GM23338 (cell line): ENCODE data around the gene DBT. TPM values are rescaled to one million over a fixed set of nuclear protein-coding genes. Genes with fewer than 3 reads are reported as not detected.

Experiments
- ATAC-seq: fragments of 200-7000 bp; cut with Tn5 transposase; 3 replicates; pipeline ENCODE4 v1.9.1; 2020
- DNase-seq: peaks from one replicate; pipeline ENCODE4 v3.0.0-alpha.2; 2015; ENCODE audit warnings: low spot score
- H2AFZ ChIP-seq: fragments of 200-600 bp; sonication (generic); 2 replicates; pipeline ENCODE4 v1.8.0; 2016; ENCODE audit warnings: antibody characterized with exemption, mild to moderate bottlenecking, moderate library complexity
- H3F3A ChIP-seq: fragments of 200-600 bp; sonication (generic); replicated peaks from 2 replicates; pipeline ENCODE4 v1.8.0; 2017; ENCODE audit warnings: antibody characterized with exemption, mixed run types, low read depth
- H3K27ac ChIP-seq: fragments of 200-600 bp; sonication (generic); 2 replicates; pipeline ENCODE4 v1.6.1; 2016; ENCODE audit warnings: low read depth
- H3K27me3 ChIP-seq: fragments of 200-600 bp; sonication (generic); 2 replicates; pipeline ENCODE4 v1.8.0; 2016; ENCODE audit warnings: mild to moderate bottlenecking, mixed run types, moderate library complexity; ENCODE audit not compliant: insufficient read depth
- H3K36me3 ChIP-seq: fragments of 200-600 bp; sonication (generic); 2 replicates; pipeline ENCODE4 v1.8.0; 2016; ENCODE audit warnings: mild to moderate bottlenecking; ENCODE audit not compliant: insufficient read depth
- H3K4me1 ChIP-seq: fragments of 200-600 bp; sonication (generic); 2 replicates; pipeline ENCODE4 v1.8.0; 2016; ENCODE audit warnings: mild to moderate bottlenecking, moderate library complexity; ENCODE audit not compliant: insufficient read depth
- H3K4me2 ChIP-seq: fragments of 200-600 bp; sonication (generic); 2 replicates; pipeline ENCODE4 v1.7.1; 2017; ENCODE audit warnings: mixed run types
- H3K4me3 ChIP-seq: fragments of 200-600 bp; sonication (generic); 2 replicates; pipeline ENCODE4 v1.6.1; 2016; ENCODE audit warnings: mixed run types
- H3K79me2 ChIP-seq: fragments of 200-600 bp; sonication (generic); replicated peaks from 2 replicates; pipeline ENCODE4 v1.8.0; 2017; ENCODE audit warnings: mild to moderate bottlenecking; ENCODE audit not compliant: insufficient read depth
- H3K9me2 ChIP-seq: fragments of 200-600 bp; sonication (generic); 2 replicates; pipeline ENCODE4 v1.8.0; 2017; ENCODE audit not compliant: insufficient read depth
- H4K20me1 ChIP-seq: fragments of 200-600 bp; sonication (generic); replicated peaks from 2 replicates; pipeline ENCODE4 v1.8.0; 2017; ENCODE audit warnings: mild to moderate bottlenecking; ENCODE audit not compliant: insufficient read depth
- H3K27ac Mint-ChIP-seq: 2 replicates; pipeline ENCODE4 v1.8.0; 2020; ENCODE audit warnings: inconsistent platforms, mild to moderate bottlenecking, moderate library complexity, mixed read lengths
- H3K27me3 Mint-ChIP-seq: 3 replicates; pipeline ENCODE4 v1.8.0; 2022; ENCODE audit warnings: low read depth, mild to moderate bottlenecking, moderate library complexity, mixed read lengths, inconsistent platforms; ENCODE audit not compliant: insufficient read depth, poor library complexity
- H3K36me3 Mint-ChIP-seq: 3 replicates; pipeline ENCODE4 v1.8.0; 2021; ENCODE audit warnings: low read depth, mild to moderate bottlenecking, inconsistent platforms, moderate library complexity, mixed read lengths
- H3K4me1 Mint-ChIP-seq: 3 replicates; pipeline ENCODE4 v1.8.0; 2020; ENCODE audit warnings: mild to moderate bottlenecking, inconsistent platforms, mixed read lengths
- H3K4me3 Mint-ChIP-seq: 3 replicates; pipeline ENCODE4 v1.8.0; 2021; ENCODE audit warnings: moderate library complexity, mild to moderate bottlenecking, inconsistent platforms, mixed read lengths
- H3K9me3 Mint-ChIP-seq: 3 replicates; pipeline ENCODE4 v1.8.0; 2020; ENCODE audit warnings: moderate library complexity, mild to moderate bottlenecking, inconsistent platforms, mixed read lengths
- CREB1 ChIP-seq: fragments of 250-450 bp; sonication (Bioruptor Pico); IDR thresholded peaks from 2 replicates; pipeline ENCODE4 v1.5.0; 2020; ENCODE audit warnings: low read depth, mild to moderate bottlenecking, moderate library complexity
- NANOG ChIP-seq: IDR thresholded peaks from 2 replicates; pipeline ENCODE4 v1.6.1; 2016; ENCODE audit warnings: antibody characterized with exemption, borderline replicate concordance
- STAT1 ChIP-seq: IDR thresholded peaks from one replicate; pipeline ENCODE4 v1.6.1; 2016; ENCODE audit warnings: antibody characterized with exemption; ENCODE audit not compliant: unreplicated experiment
- ZNF114 ChIP-seq: fragments of 250-450 bp; sonication (Bioruptor Pico); IDR thresholded peaks from 2 replicates; pipeline ENCODE4 v1.5.0; 2020; ENCODE audit warnings: mild to moderate bottlenecking, moderate library complexity
- ZNF331 ChIP-seq: fragments of 250-450 bp; sonication (Bioruptor Pico); IDR thresholded peaks from 2 replicates; pipeline ENCODE4 v1.5.0; 2020; ENCODE audit warnings: low read depth, mild to moderate bottlenecking, moderate library complexity
- polyA plus RNA-seq: library from polyadenylated mRNA; unstranded; fragments of >200 nt; fragmentation: Nextera tagmentation; extraction: Ambion mirVana; gene quantifications from 2 replicates; pipeline ENCODE4 v1.2.1, GENCODE V29; 2016
- total RNA-seq: library from RNA; depleted of rRNA; stranded (reverse); fragments of >200 nt; shearing (Covaris generic); gene quantifications from 2 replicates; pipeline ENCODE4 v1.2.3, GENCODE V29; 2014
- TF ChIP-seq, protein P1 (sequence below): IDR thresholded peaks from one replicate; pipeline ENCODE4 v1.6.1; 2018; ENCODE audit warnings: antibody characterized with exemption; ENCODE audit not compliant: unreplicated experiment
- TF ChIP-seq, protein P2 (sequence below): fragments of 250-450 bp; sonication (Bioruptor Pico); IDR thresholded peaks from 2 replicates; pipeline ENCODE4 v1.5.0; 2020; ENCODE audit warnings: mild to moderate bottlenecking, moderate library complexity

The DBT gene
- total and polyA plus RNA-seq, 2 experiments from 2014 or later: 8.1 to 14.7 TPM

DNA sequence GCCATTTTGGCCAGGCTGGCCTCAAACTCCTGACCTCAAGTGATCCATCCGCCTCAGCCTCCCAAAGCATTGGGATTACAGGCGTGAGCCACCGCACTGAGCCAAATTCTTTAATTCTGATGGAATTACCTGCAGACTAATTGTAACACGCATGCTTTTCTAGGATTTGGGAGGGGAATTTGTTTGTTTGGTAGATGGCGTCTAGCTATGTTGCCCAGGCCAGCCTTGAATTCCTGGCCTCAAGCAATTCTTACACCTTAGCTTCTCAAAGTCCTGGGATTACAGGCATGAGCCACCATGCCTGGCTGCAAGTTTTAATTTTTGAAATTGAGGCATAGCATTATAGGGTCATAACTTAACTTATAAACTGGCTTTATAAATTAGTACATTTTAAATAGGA is 35.0 kb upstream of the DBT start (continued):
- TF ChIP-seq, protein P1, sequence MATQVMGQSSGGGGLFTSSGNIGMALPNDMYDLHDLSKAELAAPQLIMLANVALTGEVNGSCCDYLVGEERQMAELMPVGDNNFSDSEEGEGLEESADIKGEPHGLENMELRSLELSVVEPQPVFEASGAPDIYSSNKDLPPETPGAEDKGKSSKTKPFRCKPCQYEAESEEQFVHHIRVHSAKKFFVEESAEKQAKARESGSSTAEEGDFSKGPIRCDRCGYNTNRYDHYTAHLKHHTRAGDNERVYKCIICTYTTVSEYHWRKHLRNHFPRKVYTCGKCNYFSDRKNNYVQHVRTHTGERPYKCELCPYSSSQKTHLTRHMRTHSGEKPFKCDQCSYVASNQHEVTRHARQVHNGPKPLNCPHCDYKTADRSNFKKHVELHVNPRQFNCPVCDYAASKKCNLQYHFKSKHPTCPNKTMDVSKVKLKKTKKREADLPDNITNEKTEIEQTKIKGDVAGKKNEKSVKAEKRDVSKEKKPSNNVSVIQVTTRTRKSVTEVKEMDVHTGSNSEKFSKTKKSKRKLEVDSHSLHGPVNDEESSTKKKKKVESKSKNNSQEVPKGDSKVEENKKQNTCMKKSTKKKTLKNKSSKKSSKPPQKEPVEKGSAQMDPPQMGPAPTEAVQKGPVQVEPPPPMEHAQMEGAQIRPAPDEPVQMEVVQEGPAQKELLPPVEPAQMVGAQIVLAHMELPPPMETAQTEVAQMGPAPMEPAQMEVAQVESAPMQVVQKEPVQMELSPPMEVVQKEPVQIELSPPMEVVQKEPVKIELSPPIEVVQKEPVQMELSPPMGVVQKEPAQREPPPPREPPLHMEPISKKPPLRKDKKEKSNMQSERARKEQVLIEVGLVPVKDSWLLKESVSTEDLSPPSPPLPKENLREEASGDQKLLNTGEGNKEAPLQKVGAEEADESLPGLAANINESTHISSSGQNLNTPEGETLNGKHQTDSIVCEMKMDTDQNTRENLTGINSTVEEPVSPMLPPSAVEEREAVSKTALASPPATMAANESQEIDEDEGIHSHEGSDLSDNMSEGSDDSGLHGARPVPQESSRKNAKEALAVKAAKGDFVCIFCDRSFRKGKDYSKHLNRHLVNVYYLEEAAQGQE: no peak
- no peak for TF ChIP-seq STAT1

DNA sequence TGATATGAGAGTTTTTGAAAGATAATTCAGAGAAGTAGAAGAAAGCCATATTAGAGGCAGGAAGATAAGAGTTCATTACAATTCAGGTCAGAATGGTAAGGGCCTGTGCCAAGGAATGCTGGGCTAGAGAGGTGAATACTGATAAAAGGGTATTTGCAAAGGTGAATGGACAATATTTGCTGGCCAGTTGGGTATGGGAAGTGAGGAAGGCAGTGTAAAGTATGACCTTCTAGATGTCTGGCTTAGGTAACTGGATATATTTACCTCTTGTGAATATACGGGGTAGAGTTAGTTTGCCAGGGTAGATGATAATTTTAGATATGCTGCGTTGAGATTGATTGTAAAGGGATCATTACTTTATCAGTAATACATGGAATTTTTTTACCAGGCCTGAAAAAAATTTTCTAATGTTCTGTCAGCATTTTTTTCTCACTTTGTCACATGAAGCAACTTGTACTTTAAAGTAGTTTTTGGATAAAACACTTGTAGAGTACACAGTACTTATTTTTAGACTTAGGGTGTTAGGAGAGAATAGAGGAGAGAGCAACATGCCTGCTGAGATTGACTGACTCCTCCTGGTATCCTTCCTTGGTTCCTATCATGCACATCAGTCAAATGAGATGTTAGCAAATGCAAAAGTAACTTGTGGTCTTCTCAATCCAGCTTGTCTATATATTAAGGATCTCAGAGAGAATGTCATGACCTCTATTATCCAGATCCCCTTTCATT is 30.5 kb upstream of the DBT start:
- Mint-ChIP-seq H3K9me3 (no peaks in the 10 kb centered on the region), H3K36me3 (peaks cover 56% of the 10 kb centered on the region)
- TF ChIP-seq CREB1 (CRISPR knock-in tag) (no peak), ZNF331 (no peak), ZNF114 (CRISPR knock-in tag) (no peak)

DNA sequence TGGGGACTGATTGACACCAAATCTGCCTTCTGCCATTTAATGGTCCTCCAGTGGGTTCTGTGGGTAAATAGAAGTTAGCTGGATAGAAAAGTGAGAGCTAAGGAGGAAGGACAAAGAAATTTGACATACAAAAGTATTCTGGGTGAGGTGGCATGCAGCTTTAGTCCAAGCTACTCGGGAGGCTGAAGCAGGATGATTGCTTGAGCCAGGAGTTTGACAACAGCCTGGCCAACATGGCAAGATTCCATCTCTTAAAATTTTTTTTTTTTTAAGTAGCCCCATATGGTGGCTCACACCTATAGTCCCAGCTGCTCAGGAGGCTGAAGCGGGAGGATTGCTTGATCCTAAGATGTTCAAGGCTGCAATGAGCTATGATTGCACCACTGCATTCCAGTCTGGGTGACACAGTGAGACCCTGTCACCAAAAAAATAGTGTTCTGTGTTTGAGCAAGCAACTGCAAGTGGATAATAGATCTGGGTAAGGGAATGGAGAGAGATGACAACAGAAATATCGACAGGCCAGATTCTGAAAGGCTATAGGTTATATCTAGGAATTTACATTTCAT is 29.8 kb upstream of the DBT start:
- Histone ChIP-seq H3K79me2 (0 out of 2 replicates have a peak, but pooled peaks cover 5% of the 10 kb centered on the region), H3K4me3 (no peak overlapping the region), H2AFZ (no peak overlapping the region), H3K4me1 (no peaks in the 10 kb centered on the region), H3F3A (no peaks in the 10 kb centered on the region), H3K9me2 (no peaks in the 10 kb centered on the region), H3K27me3 (no peaks in the 10 kb centered on the region), H3K36me3 (peaks cover 45% of the 10 kb centered on the region), H4K20me1 (0 out of 2 replicates have a peak, but pooled peaks cover 3% of the 10 kb centered on the region), H3K27ac (no peak overlapping the region; the same call in 1 of the 2 replicates), H3K4me2 (no peak overlapping the region)
- no peak overlapping the region for H3K27ac Mint-ChIP-seq
- H3K36me3 Mint-ChIP-seq: peaks cover 56% of the 10 kb centered on the region
- no peaks in the 10 kb centered on the region for H3K9me3 Mint-ChIP-seq
- H3K27me3 Mint-ChIP-seq: no peaks in the 10 kb centered on the region
- no peaks in the 10 kb centered on the region for H3K4me1 Mint-ChIP-seq
- ATAC-seq (no peak), DNase-seq (no peak)
- H3K4me3 Mint-ChIP-seq: no peak overlapping the region
- no peak for TF ChIP-seq NANOG
- TF ChIP-seq, protein P2, sequence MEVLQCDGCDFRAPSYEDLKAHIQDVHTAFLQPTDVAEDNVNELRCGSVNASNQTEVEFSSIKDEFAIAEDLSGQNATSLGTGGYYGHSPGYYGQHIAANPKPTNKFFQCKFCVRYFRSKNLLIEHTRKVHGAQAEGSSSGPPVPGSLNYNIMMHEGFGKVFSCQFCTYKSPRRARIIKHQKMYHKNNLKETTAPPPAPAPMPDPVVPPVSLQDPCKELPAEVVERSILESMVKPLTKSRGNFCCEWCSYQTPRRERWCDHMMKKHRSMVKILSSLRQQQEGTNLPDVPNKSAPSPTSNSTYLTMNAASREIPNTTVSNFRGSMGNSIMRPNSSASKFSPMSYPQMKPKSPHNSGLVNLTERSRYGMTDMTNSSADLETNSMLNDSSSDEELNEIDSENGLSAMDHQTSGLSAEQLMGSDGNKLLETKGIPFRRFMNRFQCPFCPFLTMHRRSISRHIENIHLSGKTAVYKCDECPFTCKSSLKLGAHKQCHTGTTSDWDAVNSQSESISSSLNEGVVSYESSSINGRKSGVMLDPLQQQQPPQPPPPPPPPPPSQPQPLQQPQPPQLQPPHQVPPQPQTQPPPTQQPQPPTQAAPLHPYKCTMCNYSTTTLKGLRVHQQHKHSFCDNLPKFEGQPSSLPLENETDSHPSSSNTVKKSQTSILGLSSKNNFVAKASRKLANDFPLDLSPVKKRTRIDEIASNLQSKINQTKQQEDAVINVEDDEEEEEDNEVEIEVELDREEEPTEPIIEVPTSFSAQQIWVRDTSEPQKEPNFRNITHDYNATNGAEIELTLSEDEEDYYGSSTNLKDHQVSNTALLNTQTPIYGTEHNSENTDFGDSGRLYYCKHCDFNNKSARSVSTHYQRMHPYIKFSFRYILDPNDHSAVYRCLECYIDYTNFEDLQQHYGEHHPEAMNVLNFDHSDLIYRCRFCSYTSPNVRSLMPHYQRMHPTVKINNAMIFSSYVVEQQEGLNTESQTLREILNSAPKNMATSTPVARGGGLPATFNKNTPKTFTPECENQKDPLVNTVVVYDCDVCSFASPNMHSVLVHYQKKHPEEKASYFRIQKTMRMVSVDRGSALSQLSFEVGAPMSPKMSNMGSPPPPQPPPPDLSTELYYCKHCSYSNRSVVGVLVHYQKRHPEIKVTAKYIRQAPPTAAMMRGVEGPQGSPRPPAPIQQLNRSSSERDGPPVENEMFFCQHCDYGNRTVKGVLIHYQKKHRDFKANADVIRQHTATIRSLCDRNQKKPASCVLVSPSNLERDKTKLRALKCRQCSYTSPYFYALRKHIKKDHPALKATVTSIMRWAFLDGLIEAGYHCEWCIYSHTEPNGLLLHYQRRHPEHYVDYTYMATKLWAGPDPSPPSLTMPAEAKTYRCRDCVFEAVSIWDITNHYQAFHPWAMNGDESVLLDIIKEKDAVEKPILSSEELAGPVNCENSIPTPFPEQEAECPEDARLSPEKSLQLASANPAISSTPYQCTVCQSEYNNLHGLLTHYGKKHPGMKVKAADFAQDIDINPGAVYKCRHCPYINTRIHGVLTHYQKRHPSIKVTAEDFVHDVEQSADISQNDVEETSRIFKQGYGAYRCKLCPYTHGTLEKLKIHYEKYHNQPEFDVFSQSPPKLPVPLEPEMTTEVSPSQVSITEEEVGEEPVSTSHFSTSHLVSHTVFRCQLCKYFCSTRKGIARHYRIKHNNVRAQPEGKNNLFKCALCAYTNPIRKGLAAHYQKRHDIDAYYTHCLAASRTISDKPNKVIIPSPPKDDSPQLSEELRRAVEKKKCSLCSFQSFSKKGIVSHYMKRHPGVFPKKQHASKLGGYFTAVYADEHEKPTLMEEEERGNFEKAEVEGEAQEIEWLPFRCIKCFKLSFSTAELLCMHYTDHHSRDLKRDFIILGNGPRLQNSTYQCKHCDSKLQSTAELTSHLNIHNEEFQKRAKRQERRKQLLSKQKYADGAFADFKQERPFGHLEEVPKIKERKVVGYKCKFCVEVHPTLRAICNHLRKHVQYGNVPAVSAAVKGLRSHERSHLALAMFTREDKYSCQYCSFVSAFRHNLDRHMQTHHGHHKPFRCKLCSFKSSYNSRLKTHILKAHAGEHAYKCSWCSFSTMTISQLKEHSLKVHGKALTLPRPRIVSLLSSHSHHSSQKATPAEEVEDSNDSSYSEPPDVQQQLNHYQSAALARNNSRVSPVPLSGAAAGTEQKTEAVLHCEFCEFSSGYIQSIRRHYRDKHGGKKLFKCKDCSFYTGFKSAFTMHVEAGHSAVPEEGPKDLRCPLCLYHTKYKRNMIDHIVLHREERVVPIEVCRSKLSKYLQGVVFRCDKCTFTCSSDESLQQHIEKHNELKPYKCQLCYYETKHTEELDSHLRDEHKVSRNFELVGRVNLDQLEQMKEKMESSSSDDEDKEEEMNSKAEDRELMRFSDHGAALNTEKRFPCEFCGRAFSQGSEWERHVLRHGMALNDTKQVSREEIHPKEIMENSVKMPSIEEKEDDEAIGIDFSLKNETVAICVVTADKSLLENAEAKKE (CRISPR knock-in tag): no peak

More for the DNA sequence above, 30.5 kb upstream of the DBT start:
- Mint-ChIP-seq H3K27me3 (no peaks in the 10 kb centered on the region), H3K4me3 (no peak overlapping the region), H3K4me1 (no peaks in the 10 kb centered on the region), H3K27ac (no peak overlapping the region)
- no peaks in the 10 kb centered on the region for H3K4me1 ChIP-seq
- no peak overlapping the region for H2AFZ ChIP-seq
- no peak overlapping the region for H3K4me3 ChIP-seq
- H3K9me2 ChIP-seq: no peaks in the 10 kb centered on the region
- no peak overlapping the region for H3K27ac ChIP-seq
- ATAC-seq: no peak
- H3K79me2 ChIP-seq: 0 out of 2 replicates have a peak, but pooled peaks cover 5% of the 10 kb centered on the region
- 0 out of 2 replicates have a peak, but pooled peaks cover 3% of the 10 kb centered on the region for H4K20me1 ChIP-seq
- H3K27me3 ChIP-seq: no peaks in the 10 kb centered on the region
- no peak overlapping the region for H3K4me2 ChIP-seq
- H3K36me3 ChIP-seq: peaks cover 44% of the 10 kb centered on the region
- no peak for DNase-seq
- no peaks in the 10 kb centered on the region for H3F3A ChIP-seq
